Astrocyte (in vitro differentiated cells and primary cell): ENCODE measurements around the gene SMOC2. TPM values are rescaled to one million over a fixed set of nuclear protein-coding genes. Genes with fewer than 3 reads are reported as not detected.

Experiments
- DNase-seq: peaks from one replicate; pipeline ENCODE4 v3.0.0-alpha.2; 2010; ENCODE audit warnings: low read depth
- FAIRE-seq: peaks from 2 replicates; lab custom pipeline; 2011; peaks lifted over from hg19 to GRCh38; lab: Jason Lieb, UNC
- H2AFZ ChIP-seq: 2 replicates; pipeline ENCODE4 v1.6.0; 2012; ENCODE audit warnings: low read depth, low read length, inconsistent platforms
- H3K27ac ChIP-seq: 2 replicates; pipeline ENCODE4 v1.5.1; 2011; ENCODE audit warnings: low read depth, low read length, inconsistent platforms
- H3K27me3 ChIP-seq: 2 replicates; pipeline ENCODE4 v1.6.0; 2011; ENCODE audit warnings: low read length, inconsistent platforms; ENCODE audit not compliant: insufficient read depth
- H3K36me3 ChIP-seq: 2 replicates; pipeline ENCODE4 v1.5.1; 2011; ENCODE audit warnings: low read length, inconsistent platforms; ENCODE audit not compliant: insufficient read depth
- H3K4me1 ChIP-seq: 2 replicates; pipeline ENCODE4 v1.5.1; 2011; ENCODE audit warnings: low read length, inconsistent platforms; ENCODE audit not compliant: insufficient read depth
- H3K4me2 ChIP-seq: 2 replicates; pipeline ENCODE4 v1.6.0; 2012; ENCODE audit warnings: low read length, inconsistent platforms
- H3K4me3 ChIP-seq: 2 replicates; pipeline ENCODE4 v1.5.1; 2011; ENCODE audit warnings: low read depth, mild to moderate bottlenecking, low read length, inconsistent platforms; ENCODE audit not compliant: insufficient read depth
- H3K79me2 ChIP-seq: 2 replicates; pipeline ENCODE4 v1.6.0; 2012; ENCODE audit warnings: mild to moderate bottlenecking, low read length, inconsistent platforms; ENCODE audit not compliant: insufficient read depth
- H3K9ac ChIP-seq: 2 replicates; pipeline ENCODE4 v1.6.0; 2012; ENCODE audit warnings: mild to moderate bottlenecking, low read length, inconsistent platforms
- H3K9me3 ChIP-seq: 2 replicates; pipeline ENCODE4 v1.5.1; 2012; ENCODE audit warnings: low read depth, mild to moderate bottlenecking, low read length, inconsistent platforms; ENCODE audit not compliant: insufficient read depth
- H4K20me1 ChIP-seq: 2 replicates; pipeline ENCODE4 v1.6.0; 2012; ENCODE audit warnings: low read length, inconsistent platforms; ENCODE audit not compliant: insufficient read depth
- H3K27ac Mint-ChIP-seq: one replicate; pipeline ENCODE4 v1.8.0; 2021; ENCODE audit warnings: mild to moderate bottlenecking, mixed read lengths; ENCODE audit not compliant: unreplicated experiment
- H3K27me3 Mint-ChIP-seq: one replicate; pipeline ENCODE4 v1.8.0; 2021; ENCODE audit warnings: low read depth, mixed read lengths; ENCODE audit not compliant: unreplicated experiment
- H3K36me3 Mint-ChIP-seq: one replicate; pipeline ENCODE4 v1.8.0; 2021; ENCODE audit warnings: low read depth, mixed read lengths; ENCODE audit not compliant: unreplicated experiment
- H3K4me1 Mint-ChIP-seq: one replicate; pipeline ENCODE4 v1.8.0; 2021; ENCODE audit warnings: low read depth, mixed read lengths; ENCODE audit not compliant: unreplicated experiment
- H3K4me3 Mint-ChIP-seq: one replicate; pipeline ENCODE4 v1.8.0; 2021; ENCODE audit warnings: mild to moderate bottlenecking, moderate library complexity, mixed read lengths; ENCODE audit not compliant: unreplicated experiment
- H3K9me3 Mint-ChIP-seq: one replicate; pipeline ENCODE4 v1.8.0; 2021; ENCODE audit warnings: mild to moderate bottlenecking, mixed read lengths; ENCODE audit not compliant: unreplicated experiment
- CTCF ChIP-seq: IDR thresholded peaks from 2 replicates; pipeline ENCODE4 v1.5.1; 2011; ENCODE audit warnings: low read depth, mild to moderate bottlenecking, inconsistent platforms, low read length, moderate library complexity; ENCODE audit not compliant: insufficient read depth
- EZH2 ChIP-seq: IDR thresholded peaks from 2 replicates; pipeline ENCODE4 v1.6.1; 2012; ENCODE audit warnings: mild to moderate bottlenecking, low read length, inconsistent platforms; ENCODE audit not compliant: insufficient read depth
- total RNA-seq: library from RNA; stranded (reverse); gene quantifications from 2 replicates; pipeline ENCODE4 v1.2.1, GENCODE V29; 2021

Gene SMOC2
- total RNA-seq, 1 donor from 2014 or later = 0.93 TPM

GRCh38 chr6:168678077-168678476 lies 237.1 kb downstream of the SMOC2 start:
- no peaks in the 10 kb centered on the region for H3K79me2 ChIP-seq
- peaks cover 9% of the 10 kb centered on the region for H3K4me1 Mint-ChIP-seq
- no peaks in the 10 kb centered on the region for H3K36me3 Mint-ChIP-seq
- H3K27ac Mint-ChIP-seq = peak overlapping the region; percentile 20
- H3K27ac ChIP-seq = no peak overlapping the region
- H3K4me3 Mint-ChIP-seq = no peak overlapping the region
- H3K27me3 ChIP-seq = no peaks in the 10 kb centered on the region
- no peaks in the 10 kb centered on the region for H3K36me3 ChIP-seq
- H2AFZ ChIP-seq = no peak overlapping the region
- no peak for DNase-seq
- no peak for FAIRE-seq
- H3K9me3 Mint-ChIP-seq = peaks cover 5% of the 10 kb centered on the region
- no peaks in the 10 kb centered on the region for H4K20me1 ChIP-seq
- no peak overlapping the region for H3K4me2 ChIP-seq
- peaks cover 7% of the 10 kb centered on the region for H3K27me3 Mint-ChIP-seq
- H3K4me1 ChIP-seq = no peaks in the 10 kb centered on the region
- H3K9ac ChIP-seq = no peak overlapping the region
- TF ChIP-seq CTCF (no peak), EZH2 (no peak)
- no peak overlapping the region for H3K4me3 ChIP-seq
- peaks cover 4% of the 10 kb centered on the region for H3K9me3 ChIP-seq

GRCh38 chr6:168678588-168678987 lies 237.6 kb downstream of the SMOC2 start:
- no peak overlapping the region for H3K4me2 ChIP-seq
- Mint-ChIP-seq H3K27ac (no peak overlapping the region), H3K4me1 (peaks cover 9% of the 10 kb centered on the region), H3K9me3 (peaks cover 5% of the 10 kb centered on the region), H3K27me3 (peaks cover 12% of the 10 kb centered on the region), H3K36me3 (no peaks in the 10 kb centered on the region), H3K4me3 (no peak overlapping the region)
- peaks cover 4% of the 10 kb centered on the region for H3K9me3 ChIP-seq
- H3K4me3 ChIP-seq = no peak overlapping the region
- no peak overlapping the region for H3K27ac ChIP-seq
- H3K79me2 ChIP-seq = no peaks in the 10 kb centered on the region
- DNase-seq (no peak), FAIRE-seq (no peak)
- TF ChIP-seq CTCF (no peak), EZH2 (no peak)
- H4K20me1 ChIP-seq = no peaks in the 10 kb centered on the region
- no peak overlapping the region for H3K9ac ChIP-seq
- H3K36me3 ChIP-seq = no peaks in the 10 kb centered on the region
- no peaks in the 10 kb centered on the region for H3K4me1 ChIP-seq
- H2AFZ ChIP-seq = no peak overlapping the region
- no peaks in the 10 kb centered on the region for H3K27me3 ChIP-seq

- Histone ChIP-seq H3K4me1 (no peaks in the 10 kb centered on the region), H3K36me3 (no peaks in the 10 kb centered on the region), H3K9me3 (peaks cover 2% of the 10 kb centered on the region), H3K27me3 (no peaks in the 10 kb centered on the region), H3K4me2 (no peak overlapping the region), H4K20me1 (no peaks in the 10 kb centered on the region), H2AFZ (no peak overlapping the region), H3K27ac (no peak overlapping the region), H3K4me3 (no peak overlapping the region), H3K79me2 (no peaks in the 10 kb centered on the region), H3K9ac (no peak overlapping the region)
- H3K4me3 Mint-ChIP-seq = no peak overlapping the region
- no peak overlapping the region for H3K27ac Mint-ChIP-seq
- H3K27me3 Mint-ChIP-seq = peaks cover 28% of the 10 kb centered on the region
- DNase-seq = no peak
- H3K36me3 Mint-ChIP-seq = no peaks in the 10 kb centered on the region
- H3K4me1 Mint-ChIP-seq = peaks cover 9% of the 10 kb centered on the region
- TF ChIP-seq CTCF (no peak), EZH2 (no peak)
- FAIRE-seq = no peak
- peaks cover 5% of the 10 kb centered on the region for H3K9me3 Mint-ChIP-seq
Observed at GRCh38 chr6:168681748-168682147, 240.8 kb downstream of the SMOC2 start.
